Prostate gland (tissue), 2 donors: ENCODE data around the gene URM1. TPM values are rescaled to one million over a fixed set of nuclear protein-coding genes. Genes with fewer than 3 reads are reported as not detected.

ENCODE experiments used
- DNase-seq: peaks from one replicate; pipeline ENCODE4 v3.0.0-alpha.2; 2019; ENCODE audit warnings: low spot score
- H3K27ac ChIP-seq, 2 donors: fragments of 200-600 bp; sonication (generic); 2 replicates each; pipeline ENCODE4 v1.5.1; 2017 to 2019
- H3K27me3 ChIP-seq: fragments of 200-600 bp; sonication (generic); replicated peaks from 2 replicates; pipeline ENCODE4 v1.5.1; 2019; ENCODE audit not compliant: insufficient read depth
- H3K36me3 ChIP-seq, 2 donors: fragments of 200-600 bp; sonication (generic); 1 replicate in 1 of 2; 2 replicates in 1 of 2; pipeline versions ENCODE4 v1.5.1 to v1.8.1; 2017 to 2019
- H3K4me1 ChIP-seq: fragments of 200-600 bp; sonication (generic); replicated peaks from 2 replicates; pipeline ENCODE4 v1.5.1; 2019
- H3K4me3 ChIP-seq, 2 donors: fragments of 200-600 bp; sonication (generic); 2 replicates each; pipeline ENCODE4 v1.5.1; 2017 to 2019
- H3K9me3 ChIP-seq: fragments of 200-600 bp; sonication (generic); 2 replicates; pipeline ENCODE4 v1.5.1; 2017
- POLR2A ChIP-seq: fragments of 450-650 bp; IDR thresholded peaks from one replicate; pipeline ENCODE4 v1.6.1; 2016; ENCODE audit warnings: antibody characterized with exemption, mild to moderate bottlenecking
- POLR2AphosphoS5 ChIP-seq: sonication (generic); formaldehyde crosslinking; IDR thresholded peaks from one replicate; pipeline ENCODE4 v1.6.1; 2017; ENCODE audit warnings: antibody characterized with exemption
- WGBS: methylation state at CpG from one replicate; pipeline ENCODE4 v1.1.5; 2018; 5-methylcytosine and 5-hydroxymethylcytosine counted together
- intact Hi-C: fragments of 100-400 bp; cut with DNase I; formaldehyde crosslinking; loops from one replicate; pipeline ENCODE4 v1.14.2; 2022
- total RNA-seq, 2 donors: library from RNA; depleted of rRNA; stranded (reverse); fragments of >200 nt; gene quantifications; one replicate each; pipeline ENCODE4 v1.1.0, GENCODE V29; 2016
- TF ChIP-seq, protein P1 (sequence below), 4 experiments: fragments of 200-600 bp in 2 of 4; fragments of 450-650 bp in 2 of 4; sonication (generic) in 2 of 4; IDR thresholded peaks; 1 replicate in 3 of 4; 2 replicates in 1 of 4; pipeline ENCODE4 v1.5.1; 2016 to 2019; ENCODE audit warnings: antibody characterized with exemption in 4 of 4, mild to moderate bottlenecking in 2 of 4, moderate library complexity in 2 of 4

Gene URM1
- total RNA-seq, 2 donors from 2014 or later, result 33.2 to 41.7 TPM

DNA sequence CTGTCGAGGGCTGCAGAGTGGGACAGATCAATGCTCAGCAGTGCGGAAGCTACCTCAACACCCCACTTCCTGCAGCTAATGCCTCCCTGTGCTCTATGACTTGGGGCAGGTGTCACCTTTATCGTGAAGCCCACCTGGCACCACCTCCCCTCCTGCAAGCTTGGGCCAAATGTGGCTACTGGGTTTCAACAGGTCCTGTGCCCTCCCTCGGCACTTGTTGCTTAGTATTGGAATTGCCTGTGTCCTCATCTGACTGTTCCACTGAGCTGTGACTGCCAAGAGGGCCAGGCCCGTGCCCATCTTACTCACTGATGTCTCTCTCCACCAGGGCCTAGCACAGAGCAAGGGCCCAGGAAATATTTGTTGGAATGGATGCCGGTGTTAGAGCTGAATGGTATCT is 21.4 kb upstream of the URM1 start:
- intact Hi-C loops, result no loop called here
- WGBS, result 93% methylated on average over 6 of the region's 6 CpGs
- H3K9me3 ChIP-seq, result no peaks in the 10 kb centered on the region
- no peaks in the 10 kb centered on the region for H3K27me3 ChIP-seq
- TF ChIP-seq, protein P1, sequence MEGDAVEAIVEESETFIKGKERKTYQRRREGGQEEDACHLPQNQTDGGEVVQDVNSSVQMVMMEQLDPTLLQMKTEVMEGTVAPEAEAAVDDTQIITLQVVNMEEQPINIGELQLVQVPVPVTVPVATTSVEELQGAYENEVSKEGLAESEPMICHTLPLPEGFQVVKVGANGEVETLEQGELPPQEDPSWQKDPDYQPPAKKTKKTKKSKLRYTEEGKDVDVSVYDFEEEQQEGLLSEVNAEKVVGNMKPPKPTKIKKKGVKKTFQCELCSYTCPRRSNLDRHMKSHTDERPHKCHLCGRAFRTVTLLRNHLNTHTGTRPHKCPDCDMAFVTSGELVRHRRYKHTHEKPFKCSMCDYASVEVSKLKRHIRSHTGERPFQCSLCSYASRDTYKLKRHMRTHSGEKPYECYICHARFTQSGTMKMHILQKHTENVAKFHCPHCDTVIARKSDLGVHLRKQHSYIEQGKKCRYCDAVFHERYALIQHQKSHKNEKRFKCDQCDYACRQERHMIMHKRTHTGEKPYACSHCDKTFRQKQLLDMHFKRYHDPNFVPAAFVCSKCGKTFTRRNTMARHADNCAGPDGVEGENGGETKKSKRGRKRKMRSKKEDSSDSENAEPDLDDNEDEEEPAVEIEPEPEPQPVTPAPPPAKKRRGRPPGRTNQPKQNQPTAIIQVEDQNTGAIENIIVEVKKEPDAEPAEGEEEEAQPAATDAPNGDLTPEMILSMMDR (IDR thresholded peaks at IDR 0.05), result no peak
- TF ChIP-seq POLR2A, result no peak
- no peak for TF ChIP-seq POLR2AphosphoS5
- no peak overlapping the region for H3K4me3 ChIP-seq
- H3K27ac ChIP-seq, result no peak overlapping the region
- no peak for DNase-seq
- H3K36me3 ChIP-seq, result no peaks in the 10 kb centered on the region
- H3K4me1 ChIP-seq, result no peaks in the 10 kb centered on the region

DNA sequence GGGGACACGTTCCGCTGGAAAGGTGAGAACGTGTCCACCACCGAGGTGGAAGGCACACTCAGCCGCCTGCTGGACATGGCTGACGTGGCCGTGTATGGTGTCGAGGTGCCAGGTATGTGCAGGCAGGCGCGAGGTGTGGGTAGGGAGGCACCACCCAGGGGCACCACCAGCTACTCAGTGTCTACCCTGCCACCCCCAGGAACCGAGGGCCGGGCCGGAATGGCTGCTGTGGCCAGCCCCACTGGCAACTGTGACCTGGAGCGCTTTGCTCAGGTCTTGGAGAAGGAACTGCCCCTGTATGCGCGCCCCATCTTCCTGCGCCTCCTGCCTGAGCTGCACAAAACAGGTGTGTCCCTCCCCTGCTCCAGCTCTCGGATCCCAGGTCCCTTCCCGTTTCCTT is 15.7 kb upstream of the URM1 start:
- Histone ChIP-seq H3K27ac (no peak overlapping the region), H3K9me3 (no peaks in the 10 kb centered on the region), H3K36me3 (no peaks in the 10 kb centered on the region), H3K4me1 (no peaks in the 10 kb centered on the region), H3K4me3 (no peak overlapping the region), H3K27me3 (no peaks in the 10 kb centered on the region)
- DNase-seq, result no peak
- TF ChIP-seq POLR2AphosphoS5, result no peak
- TF ChIP-seq POLR2A, result no peak
- TF ChIP-seq, protein P1 (IDR thresholded peaks at IDR 0.05), result no peak
- 94% methylated on average over 19 of the region's 19 CpGs for WGBS
- intact Hi-C loops, result no loop called here

DNA sequence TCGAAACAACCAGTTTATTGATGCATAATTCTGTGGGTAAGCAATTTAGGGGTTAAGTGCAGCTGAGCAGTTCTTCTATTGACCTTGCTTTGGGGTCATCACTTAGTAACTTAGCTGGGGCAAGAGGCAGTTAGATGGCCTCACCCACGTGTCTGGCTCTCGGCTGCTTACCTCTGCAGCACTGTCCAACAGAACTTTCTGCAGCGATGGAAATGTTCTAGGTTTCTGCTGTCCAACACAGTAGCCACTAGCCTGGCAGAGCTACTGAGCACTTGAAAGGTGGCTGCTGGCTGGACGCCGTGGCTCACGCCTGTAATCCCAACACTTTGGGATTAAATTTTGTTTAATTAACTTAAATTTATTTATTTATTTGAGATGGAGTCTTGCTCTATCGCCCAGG is 13.1 kb upstream of the URM1 start:
- intact Hi-C loops, result no loop called here
- WGBS, result 73% methylated on average over 8 of the region's 8 CpGs

DNA sequence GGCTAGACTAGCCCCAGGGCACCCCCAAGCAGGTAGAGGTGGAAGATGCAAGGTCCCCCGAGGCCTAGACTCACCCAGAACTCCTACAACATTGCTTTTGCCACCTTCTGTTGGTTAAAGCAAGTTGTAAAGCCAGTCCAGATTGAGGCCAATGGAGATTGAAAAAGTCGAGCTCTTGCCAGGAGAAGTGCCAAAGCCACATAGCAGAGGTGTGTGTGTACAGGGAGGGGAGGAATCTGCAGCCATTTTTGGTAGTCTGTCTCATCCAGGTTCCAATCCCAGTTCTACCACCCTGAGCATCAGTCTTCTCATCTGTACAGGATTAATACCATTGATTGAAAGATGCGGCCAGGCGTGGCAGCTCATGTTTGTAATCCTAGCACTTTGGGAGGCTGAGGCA is 12.3 kb upstream of the URM1 start:
- Histone ChIP-seq H3K27ac (no peak overlapping the region), H3K4me3 (no peak overlapping the region), H3K27me3 (no peaks in the 10 kb centered on the region), H3K4me1 (no peaks in the 10 kb centered on the region), H3K9me3 (no peaks in the 10 kb centered on the region), H3K36me3 (no peaks in the 10 kb centered on the region)
- TF ChIP-seq, protein P1 (IDR thresholded peaks at IDR 0.05), result no peak
- no peak for DNase-seq
- intact Hi-C loops, result no loop called here
- WGBS, result 75% methylated on average over 4 of the region's 4 CpGs

More for the DNA sequence above, 13.1 kb upstream of the URM1 start:
- Histone ChIP-seq H3K9me3 (no peaks in the 10 kb centered on the region), H3K27me3 (no peaks in the 10 kb centered on the region), H3K4me3 (no peak overlapping the region), H3K4me1 (no peaks in the 10 kb centered on the region), H3K27ac (no peak overlapping the region), H3K36me3 (no peaks in the 10 kb centered on the region)
- no peak for DNase-seq
- TF ChIP-seq, protein P1 (IDR thresholded peaks at IDR 0.05), result no peak
- TF ChIP-seq POLR2AphosphoS5 (no peak), POLR2A (no peak)

DNA sequence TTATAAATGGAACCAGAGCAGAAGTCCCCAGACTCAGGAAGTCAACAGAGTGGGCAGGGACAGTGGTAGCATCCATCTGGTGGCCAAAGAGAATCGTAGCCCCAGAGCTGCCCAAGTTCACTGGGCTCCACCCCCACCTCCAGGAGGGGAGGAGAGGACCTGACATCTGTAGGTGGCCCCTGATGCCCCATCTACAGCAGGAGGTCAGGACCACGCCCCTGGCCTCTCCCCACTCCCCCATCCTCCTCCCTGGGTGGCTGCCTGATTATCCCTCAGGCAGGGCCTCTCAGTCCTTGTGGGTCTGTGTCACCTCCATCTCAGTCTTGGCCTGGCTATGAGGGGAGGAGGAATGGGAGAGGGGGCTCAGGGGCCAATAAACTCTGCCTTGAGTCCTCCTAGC is 10.3 kb upstream of the URM1 start:
- Histone ChIP-seq H3K4me1 (no peaks in the 10 kb centered on the region), H3K27ac (peak overlapping the region in 1 of 2 donors; percentile 3), H3K9me3 (no peaks in the 10 kb centered on the region), H3K4me3 (no peak overlapping the region), H3K36me3 (no peaks in the 10 kb centered on the region), H3K27me3 (no peaks in the 10 kb centered on the region)
- DNase-seq, result no peak
- 77% methylated on average over 2 of the region's 2 CpGs for WGBS
- TF ChIP-seq POLR2A (no peak), POLR2AphosphoS5 (no peak)
- TF ChIP-seq, protein P1 (IDR thresholded peaks at IDR 0.05), result no peak
- intact Hi-C loops, result loop anchor here (5.0 kb wide), 1 partner anchor 51 kb away; no protein-coding TSS in a partner anchor
